ENCODE measurements around the gene ETS1.

The ETS1 gene

DNA sequence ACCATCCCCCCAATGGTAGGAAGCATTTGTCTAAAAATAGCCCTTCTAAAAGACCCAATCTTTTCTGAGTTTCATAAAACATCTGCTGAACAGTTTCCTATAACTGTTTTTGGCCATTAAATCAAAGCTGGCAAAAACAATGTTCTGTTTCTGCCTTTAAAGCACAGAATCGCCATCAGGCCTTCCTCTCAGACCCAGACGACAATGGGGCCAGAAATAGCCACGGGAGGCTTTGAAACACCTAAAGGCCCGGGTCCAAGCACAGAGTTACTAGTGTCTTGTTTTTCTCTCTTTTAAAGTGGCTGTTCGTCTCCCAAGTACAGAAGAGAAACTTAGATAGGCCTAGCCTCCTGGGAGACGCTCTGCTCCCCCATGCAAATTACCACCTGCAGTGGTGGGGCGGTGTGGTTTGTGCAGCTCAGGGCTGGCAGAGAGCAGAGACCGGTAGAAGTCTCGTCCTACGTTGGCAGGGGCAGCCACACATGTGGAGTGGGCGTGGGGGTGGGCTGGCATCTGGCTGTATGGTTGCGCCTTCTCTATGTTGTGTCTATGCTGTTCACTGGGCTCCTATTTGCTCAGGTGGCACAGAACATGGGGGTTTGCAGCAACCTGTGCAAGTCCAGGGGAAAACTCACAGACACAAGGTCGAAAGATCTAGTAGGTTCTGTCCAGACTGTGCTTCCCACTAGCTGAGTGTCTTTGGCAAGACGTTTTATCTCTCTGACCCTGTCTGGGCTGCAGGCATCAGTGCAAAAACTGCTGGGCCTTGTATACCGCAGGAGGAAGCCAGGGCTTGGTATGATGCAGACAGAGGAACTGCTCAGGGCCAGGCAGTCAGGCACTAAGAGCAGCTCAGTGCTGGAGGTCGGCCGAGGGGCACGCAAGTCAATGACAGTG is 23.6 kb upstream of the ETS1 start:
- H3K27ac ChIP-seq (ENCODE audit: low read length): peak overlapping the region; percentile 97
- peaks cover 26% of the 10 kb centered on the region for H3F3A ChIP-seq (ENCODE audit: insufficient read depth, low read length)

DNA sequence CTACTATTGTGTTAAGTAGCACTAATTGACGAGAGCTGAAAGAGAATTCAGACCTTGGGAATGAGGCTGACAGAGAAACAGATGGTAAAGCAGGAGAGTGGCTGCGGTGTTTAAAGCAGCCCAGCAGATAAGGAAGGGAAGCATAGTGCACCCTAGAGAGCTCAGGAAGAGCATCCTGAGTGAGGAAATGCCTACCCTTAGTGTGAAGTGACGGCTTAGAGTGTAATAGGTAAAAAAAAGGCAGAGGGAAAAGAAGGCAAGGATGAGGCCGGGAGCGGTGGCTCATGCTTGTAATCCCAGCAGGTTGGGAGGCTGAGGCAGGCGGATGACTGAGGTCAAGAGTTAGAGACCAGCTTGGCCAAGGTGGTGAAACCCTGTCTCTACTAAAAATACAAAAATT is 22.4 kb upstream of the ETS1 start:
- H3K27ac ChIP-seq (ENCODE audit: low read length): peak overlapping the region; percentile 97
- peak overlapping the region; percentile 85 for H3K4me2 ChIP-seq (ENCODE audit: low read depth, low read length)
- peaks cover 26% of the 10 kb centered on the region for H3F3A ChIP-seq (ENCODE audit: insufficient read depth, low read length)
- H2AFZ ChIP-seq (ENCODE audit: low read length): peak overlapping the region; percentile 54
- peaks cover 63% of the 10 kb centered on the region for H3K4me1 ChIP-seq (ENCODE audit: low read length)
- H3K79me2 ChIP-seq (ENCODE audit: low read length): no peaks in the 10 kb centered on the region
- no peaks in the 10 kb centered on the region for H3K9me2 ChIP-seq (replicated peaks; ENCODE audit: insufficient read depth, low read length)
- H3K9me3 ChIP-seq (replicated peaks; ENCODE audit: insufficient read depth, low read length): no peaks in the 10 kb centered on the region
- H3K27me3 ChIP-seq (replicated peaks; ENCODE audit: insufficient read depth, low read length): no peaks in the 10 kb centered on the region
- no peaks in the 10 kb centered on the region for H4K20me1 ChIP-seq (ENCODE audit: insufficient read depth, low read length)
- peak overlapping the region; percentile 42 for H3K9ac ChIP-seq (ENCODE audit: low read length)
- no peak for TF ChIP-seq EZH2phosphoT487 (IDR thresholded peaks at IDR 0.05; ENCODE audit: low read length)
- TF ChIP-seq, protein P1, sequence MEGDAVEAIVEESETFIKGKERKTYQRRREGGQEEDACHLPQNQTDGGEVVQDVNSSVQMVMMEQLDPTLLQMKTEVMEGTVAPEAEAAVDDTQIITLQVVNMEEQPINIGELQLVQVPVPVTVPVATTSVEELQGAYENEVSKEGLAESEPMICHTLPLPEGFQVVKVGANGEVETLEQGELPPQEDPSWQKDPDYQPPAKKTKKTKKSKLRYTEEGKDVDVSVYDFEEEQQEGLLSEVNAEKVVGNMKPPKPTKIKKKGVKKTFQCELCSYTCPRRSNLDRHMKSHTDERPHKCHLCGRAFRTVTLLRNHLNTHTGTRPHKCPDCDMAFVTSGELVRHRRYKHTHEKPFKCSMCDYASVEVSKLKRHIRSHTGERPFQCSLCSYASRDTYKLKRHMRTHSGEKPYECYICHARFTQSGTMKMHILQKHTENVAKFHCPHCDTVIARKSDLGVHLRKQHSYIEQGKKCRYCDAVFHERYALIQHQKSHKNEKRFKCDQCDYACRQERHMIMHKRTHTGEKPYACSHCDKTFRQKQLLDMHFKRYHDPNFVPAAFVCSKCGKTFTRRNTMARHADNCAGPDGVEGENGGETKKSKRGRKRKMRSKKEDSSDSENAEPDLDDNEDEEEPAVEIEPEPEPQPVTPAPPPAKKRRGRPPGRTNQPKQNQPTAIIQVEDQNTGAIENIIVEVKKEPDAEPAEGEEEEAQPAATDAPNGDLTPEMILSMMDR (IDR thresholded peaks at IDR 0.05; ENCODE audit: low read length): no peak
- no peak for TF ChIP-seq EZH2 (optimal IDR thresholded peaks at IDR 0.05; ENCODE audit: low read depth, low read length)
- no peak overlapping the region for H3K4me3 ChIP-seq (ENCODE audit: low read length)
- H3K36me3 ChIP-seq (replicated peaks; ENCODE audit: insufficient read depth, low read length): no peaks in the 10 kb centered on the region
- peak; percentile 6 for DNase-seq

More for the DNA sequence above, 23.6 kb upstream of the ETS1 start:
- peaks cover 58% of the 10 kb centered on the region for H3K4me1 ChIP-seq (ENCODE audit: low read length)
- TF ChIP-seq EZH2phosphoT487 (IDR thresholded peaks at IDR 0.05; ENCODE audit: low read length) (no peak), EZH2 (optimal IDR thresholded peaks at IDR 0.05; ENCODE audit: low read depth, low read length) (no peak)
- TF ChIP-seq, protein P1 (IDR thresholded peaks at IDR 0.05; ENCODE audit: low read length): no peak
- no peaks in the 10 kb centered on the region for H3K9me2 ChIP-seq (replicated peaks; ENCODE audit: insufficient read depth, low read length)
- no peaks in the 10 kb centered on the region for H3K9me3 ChIP-seq (replicated peaks; ENCODE audit: insufficient read depth, low read length)
- H3K79me2 ChIP-seq (ENCODE audit: low read length): no peaks in the 10 kb centered on the region
- H2AFZ ChIP-seq (ENCODE audit: low read length): peak overlapping the region; percentile 35
- peak overlapping the region; percentile 94 for H3K4me2 ChIP-seq (ENCODE audit: low read depth, low read length)
- peak; percentile 97 for DNase-seq
- H3K4me3 ChIP-seq (ENCODE audit: low read length): peak overlapping the region; percentile 40; the same call in 1 of the 2 replicates
- no peaks in the 10 kb centered on the region for H3K36me3 ChIP-seq (replicated peaks; ENCODE audit: insufficient read depth, low read length)
- peak overlapping the region; percentile 78 for H3K9ac ChIP-seq (ENCODE audit: low read length)
- no peaks in the 10 kb centered on the region for H4K20me1 ChIP-seq (ENCODE audit: insufficient read depth, low read length)
- no peaks in the 10 kb centered on the region for H3K27me3 ChIP-seq (replicated peaks; ENCODE audit: insufficient read depth, low read length)

DNA sequence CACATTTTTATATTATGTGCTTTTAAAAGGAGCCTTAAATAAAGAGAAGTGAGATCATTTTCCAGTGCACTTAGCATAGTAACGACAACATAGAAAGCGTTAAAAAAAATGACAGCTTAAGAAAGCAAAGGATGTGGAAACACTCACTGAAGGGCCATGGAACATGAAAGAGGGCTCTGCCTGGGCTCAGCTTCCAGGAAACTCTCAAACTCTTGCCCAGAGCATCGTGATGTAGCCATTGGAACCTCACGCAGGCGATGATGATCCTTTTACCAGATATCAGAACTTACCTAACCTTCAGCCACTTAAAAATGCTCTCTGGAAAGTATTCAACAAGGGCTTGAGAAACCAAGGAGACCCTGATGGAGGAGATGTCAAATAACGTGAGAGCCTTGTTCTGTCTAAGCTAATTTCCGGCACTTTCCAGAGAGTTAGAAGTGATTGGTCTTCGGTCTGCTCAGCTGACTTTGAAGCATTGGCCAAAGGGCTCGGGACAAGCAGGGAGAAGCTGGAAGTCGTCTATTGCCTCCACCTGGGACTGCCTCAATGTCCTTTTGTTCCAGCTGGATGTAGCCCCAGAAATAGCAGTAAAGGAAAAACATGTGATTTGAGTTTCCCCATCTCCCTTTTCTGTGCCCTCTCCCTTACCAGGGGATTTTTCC is 21.5 kb upstream of the ETS1 start:
- Histone ChIP-seq H3K9ac (ENCODE audit: low read length) (no peak overlapping the region), H3K27me3 (replicated peaks; ENCODE audit: insufficient read depth, low read length) (no peaks in the 10 kb centered on the region), H3K36me3 (replicated peaks; ENCODE audit: insufficient read depth, low read length) (no peaks in the 10 kb centered on the region), H4K20me1 (ENCODE audit: insufficient read depth, low read length) (no peaks in the 10 kb centered on the region), H3K9me2 (replicated peaks; ENCODE audit: insufficient read depth, low read length) (no peaks in the 10 kb centered on the region), H3K4me3 (ENCODE audit: low read length) (no peak overlapping the region), H3K4me2 (ENCODE audit: low read depth, low read length) (peak overlapping the region; percentile 85; the same call in 1 of the 2 replicates), H3K9me3 (replicated peaks; ENCODE audit: insufficient read depth, low read length) (no peaks in the 10 kb centered on the region), H3F3A (ENCODE audit: insufficient read depth, low read length) (peaks cover 26% of the 10 kb centered on the region), H3K79me2 (ENCODE audit: low read length) (no peaks in the 10 kb centered on the region), H2AFZ (ENCODE audit: low read length) (no peak overlapping the region), H3K4me1 (ENCODE audit: low read length) (peaks cover 66% of the 10 kb centered on the region), H3K27ac (ENCODE audit: low read length) (peak overlapping the region; percentile 97; the same call in 1 of the 2 replicates)
- DNase-seq: peak; percentile 1
- TF ChIP-seq EZH2phosphoT487 (IDR thresholded peaks at IDR 0.05; ENCODE audit: low read length): no peak
- TF ChIP-seq, protein P1 (IDR thresholded peaks at IDR 0.05; ENCODE audit: low read length): no peak
- no peak for TF ChIP-seq EZH2 (optimal IDR thresholded peaks at IDR 0.05; ENCODE audit: low read depth, low read length)

All from MM.1S (cell line).